Endothelial cell of hepatic sinusoid (primary cell): ENCODE data around the gene PLXNA3.

ENCODE experiments used
- in situ Hi-C: cut with HindIII; loops from 2 replicates; pipeline ENCODE4 v1.10.0; 2017; ENCODE audit warnings: low sequenced_read_pairs

Gene PLXNA3

DNA sequence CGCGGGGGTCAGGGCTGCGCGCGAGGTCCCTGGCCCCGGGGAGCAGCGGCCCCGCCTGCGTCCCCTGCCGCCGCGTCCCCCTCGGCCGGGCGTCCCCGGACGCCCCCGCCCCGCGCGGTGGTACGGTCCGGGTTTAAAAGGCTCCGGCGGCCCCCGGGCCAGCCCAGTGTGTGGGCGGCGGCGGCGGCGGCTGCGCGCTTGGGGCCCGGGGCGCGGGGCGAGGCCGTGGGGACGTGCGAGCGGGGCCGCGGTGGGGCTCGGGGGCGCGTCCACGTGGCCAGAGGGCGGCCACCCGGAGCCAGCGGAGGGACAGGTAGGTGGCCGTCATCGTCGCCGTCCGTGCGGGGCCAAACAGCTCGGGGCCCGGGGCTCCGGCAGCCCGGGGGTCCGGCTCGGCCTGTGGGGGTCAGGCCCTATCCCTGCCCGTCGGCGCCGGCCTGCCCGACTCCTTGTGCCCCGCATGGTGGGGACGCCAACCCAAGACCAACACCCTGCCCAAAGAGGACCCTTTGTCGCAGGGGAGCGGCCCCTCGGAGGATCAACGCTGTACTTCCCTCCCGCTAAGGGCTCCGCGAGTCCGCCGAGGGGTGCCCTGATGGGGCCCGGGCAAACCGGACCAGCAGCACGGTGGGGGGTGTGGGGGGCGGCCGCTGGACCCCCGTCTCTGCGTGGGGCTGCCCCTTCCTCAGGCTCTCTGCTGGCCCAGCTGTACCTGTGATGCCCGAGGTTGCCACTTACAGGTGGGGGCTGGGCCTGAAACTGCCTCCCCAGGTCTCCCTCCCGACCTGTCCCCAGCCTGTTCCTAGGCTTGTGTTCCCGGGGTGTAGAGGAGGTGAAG, at the start of gene PLXNA3:
PLXNA3 (plus strand) TSS at position 166 of the 838 bp plus-strand sequence. CDS start 1,903 bp downstream, outside the sequence.
- in situ Hi-C loops, result no loop called here

DNA sequence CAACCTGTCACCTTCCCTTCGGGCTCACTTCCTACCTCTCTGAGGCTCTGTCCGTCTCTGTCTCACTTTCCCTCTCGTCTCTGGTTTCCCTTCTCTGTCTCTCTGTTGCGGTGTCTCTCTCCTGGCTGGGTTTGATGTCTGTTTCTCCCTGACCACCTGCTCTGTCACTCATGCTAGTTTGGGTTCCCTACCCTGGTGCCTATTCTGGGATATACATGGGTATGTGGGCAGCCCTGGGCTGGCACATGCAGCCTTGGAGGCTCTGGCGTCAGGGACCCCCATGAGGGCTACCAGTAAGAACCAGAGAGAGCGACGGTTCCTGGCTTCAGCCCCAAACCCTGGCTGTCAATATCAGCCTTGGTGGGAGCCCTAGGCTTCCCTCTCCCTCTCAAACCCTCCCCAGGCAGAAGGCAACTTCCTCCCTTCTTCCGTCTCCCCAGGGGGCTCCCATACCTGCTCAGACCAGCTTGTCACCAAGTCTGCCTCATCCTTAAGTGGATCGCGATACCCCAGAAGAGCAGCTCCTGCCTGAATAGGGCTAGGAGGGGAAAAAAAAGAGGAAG, 49.3 kb upstream of the PLXNA3 start:
- in situ Hi-C loops, result no loop called here

DNA sequence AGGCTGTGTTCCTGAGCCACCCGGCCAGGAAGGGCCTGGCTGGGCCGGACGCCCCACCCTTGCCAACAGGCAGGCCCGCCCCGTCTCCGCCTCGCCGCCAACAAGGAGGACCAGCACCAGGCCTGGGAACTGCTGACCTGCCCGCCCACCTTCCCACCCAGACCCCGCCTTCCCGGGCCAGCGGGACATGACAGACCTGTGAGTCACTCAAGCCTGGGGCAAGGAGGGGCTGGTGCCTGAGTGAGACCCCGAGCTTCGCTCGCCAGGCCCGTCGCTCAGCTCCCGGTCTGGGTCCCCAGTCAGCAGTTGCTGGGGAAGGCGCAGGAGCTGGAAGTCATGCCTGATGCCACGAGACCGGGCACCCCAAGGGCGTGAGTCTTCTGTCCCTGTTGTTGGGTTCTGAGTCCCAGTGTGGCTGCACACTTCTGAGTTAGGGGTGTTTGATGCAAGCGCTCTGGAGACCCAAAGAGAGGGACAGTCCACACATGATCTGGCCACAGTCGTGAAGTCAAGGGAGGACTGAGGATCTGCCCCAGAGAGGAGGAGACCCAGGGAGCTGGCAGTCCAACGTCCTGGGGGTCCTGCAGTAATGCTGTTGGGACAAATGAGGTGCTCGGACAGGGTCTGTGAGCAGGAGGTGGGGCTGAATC, 48.7 kb upstream of the PLXNA3 start, which contains the start of gene DNASE1L1:
DNASE1L1 (minus strand) TSS at position 33 of the 650 bp plus-strand sequence. CDS start 3,686 bp downstream, outside the sequence.
- in situ Hi-C loops, result no loop called here

DNA sequence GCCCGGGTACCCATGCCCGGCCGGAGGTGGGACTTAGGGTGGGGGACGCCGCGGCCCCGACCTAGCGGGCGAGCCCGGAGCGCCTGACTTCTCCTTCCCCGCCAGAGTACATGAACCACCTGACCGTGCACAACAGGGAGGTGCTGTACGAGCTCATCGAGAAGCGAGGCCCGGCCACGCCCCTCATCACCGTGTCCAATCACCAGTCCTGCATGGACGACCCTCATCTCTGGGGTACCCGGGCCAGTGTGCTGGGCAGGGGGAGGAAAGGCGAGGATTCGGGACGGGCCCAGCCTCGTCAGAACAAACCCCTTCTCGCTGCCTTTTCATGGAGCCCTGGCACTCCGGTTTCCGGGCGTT, 46.1 kb upstream of the PLXNA3 start:
- in situ Hi-C loops, result no loop called here

- in situ Hi-C loops, result no loop called here
Measured at GRCh38 chrX:154412468-154412867, 45.6 kb upstream of the PLXNA3 start.

DNA sequence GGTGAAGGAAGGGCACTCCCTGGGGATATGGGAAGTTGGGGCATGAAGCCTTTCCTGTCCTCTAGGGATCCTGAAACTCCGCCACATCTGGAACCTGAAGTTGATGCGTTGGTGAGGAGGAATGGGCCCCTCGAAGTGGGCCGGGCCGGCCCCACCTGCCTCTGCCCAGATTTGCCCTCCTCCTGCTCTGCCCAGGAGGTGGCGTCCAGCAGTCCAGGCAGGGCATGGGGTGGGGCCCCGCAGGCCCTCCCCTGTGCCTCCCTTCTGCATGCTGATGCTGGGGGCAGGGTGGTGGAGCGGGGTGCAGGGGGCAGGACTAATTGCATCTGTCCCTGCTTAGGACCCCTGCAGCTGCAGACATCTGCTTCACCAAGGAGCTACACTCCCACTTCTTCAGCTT, 44.9 kb upstream of the PLXNA3 start:
- in situ Hi-C loops, result no loop called here

- in situ Hi-C loops, result no loop called here
Measured at GRCh38 chrX:154417157-154417556, 40.9 kb upstream of the PLXNA3 start.

DNA sequence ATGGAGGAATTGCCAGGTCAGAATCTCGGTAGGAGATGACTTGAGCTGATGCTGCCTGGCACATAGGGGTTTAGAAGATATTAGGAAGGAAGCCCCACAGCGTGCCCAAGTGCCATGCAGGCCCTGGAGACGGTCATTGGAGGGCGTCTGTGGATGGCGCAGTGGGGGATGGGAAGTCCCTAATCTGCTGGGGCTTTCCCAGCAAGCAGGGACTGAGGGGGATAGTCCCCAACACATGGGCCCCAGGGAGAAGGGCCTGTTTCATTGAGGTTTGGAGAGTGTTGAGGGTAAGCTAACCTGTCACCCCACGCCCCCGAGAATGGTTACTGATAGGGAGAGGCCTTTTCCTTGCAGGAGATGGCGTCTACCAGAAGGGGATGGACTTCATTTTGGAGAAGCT, 38.9 kb upstream of the PLXNA3 start:
- in situ Hi-C loops, result no loop called here

DNA sequence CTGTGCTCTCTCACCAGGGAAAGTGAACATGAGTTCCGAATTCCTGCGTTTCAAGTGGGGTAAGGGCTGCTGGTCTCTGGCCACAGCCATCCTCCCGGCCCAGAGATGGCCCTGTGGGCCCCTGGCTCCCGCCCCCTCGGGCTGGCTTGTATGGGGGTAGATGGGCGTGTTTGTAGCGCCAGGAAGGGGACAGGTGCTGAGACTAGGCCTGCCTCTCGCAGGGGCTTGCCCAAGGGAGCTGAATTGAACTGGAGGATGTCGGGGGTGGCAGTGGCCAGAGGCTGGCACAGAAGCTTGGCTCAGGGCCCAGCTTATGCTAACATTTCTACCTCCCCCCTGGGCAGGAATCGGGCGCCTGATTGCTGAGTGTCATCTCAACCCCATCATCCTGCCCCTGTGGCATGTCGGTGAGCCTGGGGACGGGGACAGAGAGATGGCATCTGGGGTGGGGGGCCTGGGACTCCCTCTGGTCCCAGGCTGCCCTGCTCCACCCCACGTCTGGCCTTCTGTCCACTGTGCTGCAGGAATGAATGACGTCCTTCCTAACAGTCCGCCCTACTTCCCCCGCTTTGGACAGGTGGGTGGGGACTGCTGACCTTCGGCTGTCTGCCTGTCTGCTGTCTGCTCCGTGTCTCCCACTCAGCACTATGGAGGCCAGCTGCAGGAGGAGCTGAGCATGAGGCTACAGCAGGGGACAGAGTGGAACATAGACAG, 38.2 kb upstream of the PLXNA3 start:
- in situ Hi-C loops, result loop anchor here (10.0 kb wide), 1 partner anchor 325 kb away; the partner anchor contains the start of gene MECP2

GRCh38 chrX:154420402-154420756, 37.7 kb upstream of the PLXNA3 start:
- in situ Hi-C loops, result loop anchor here (10.0 kb wide), 1 partner anchor 326 kb away; the partner anchor contains the start of gene MECP2

DNA sequence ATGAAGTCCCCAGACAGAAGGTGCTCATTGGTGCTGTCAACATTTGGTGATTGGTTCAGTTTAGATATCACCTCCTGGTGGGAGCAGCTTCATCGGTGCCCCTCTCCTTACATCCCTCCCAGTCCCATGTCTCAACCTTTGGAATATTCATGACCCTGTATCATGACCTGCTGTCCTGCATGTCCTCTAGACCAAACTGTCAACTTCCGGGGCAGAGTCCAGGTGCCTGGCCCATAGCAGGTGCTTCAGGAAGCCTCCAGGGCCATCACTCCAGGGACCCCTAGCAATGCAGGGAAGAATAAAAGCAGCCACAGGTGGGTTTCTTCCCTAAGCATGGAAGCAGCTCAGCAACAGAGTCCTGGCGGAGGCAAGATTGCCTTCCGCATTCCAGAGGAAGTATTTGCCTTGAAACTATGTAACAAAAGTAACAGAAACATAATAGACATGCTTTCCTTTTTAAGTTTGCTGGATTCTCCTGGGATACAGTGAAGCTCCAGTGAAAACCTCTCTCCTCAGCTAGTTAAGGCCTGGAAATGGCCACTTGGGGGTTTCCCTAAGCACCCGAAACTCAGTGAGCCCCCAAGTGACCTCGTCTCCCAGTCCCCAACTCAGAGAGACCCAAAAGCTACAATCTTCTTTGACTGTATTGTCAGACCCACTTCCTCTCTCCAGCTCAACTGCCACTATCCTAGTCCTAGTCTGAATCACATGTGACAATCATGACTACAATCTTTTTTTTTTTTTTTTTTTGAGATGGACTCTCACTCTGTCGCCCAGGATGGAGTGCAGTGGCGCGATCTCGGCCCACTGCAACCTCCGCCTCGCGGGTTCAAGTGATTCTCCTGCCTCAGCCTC, 30.9 kb upstream of the PLXNA3 start:
- in situ Hi-C loops, result loop anchor here (10.0 kb wide), 1 partner anchor 332 kb away; the partner anchor contains the start of gene MECP2

DNA sequence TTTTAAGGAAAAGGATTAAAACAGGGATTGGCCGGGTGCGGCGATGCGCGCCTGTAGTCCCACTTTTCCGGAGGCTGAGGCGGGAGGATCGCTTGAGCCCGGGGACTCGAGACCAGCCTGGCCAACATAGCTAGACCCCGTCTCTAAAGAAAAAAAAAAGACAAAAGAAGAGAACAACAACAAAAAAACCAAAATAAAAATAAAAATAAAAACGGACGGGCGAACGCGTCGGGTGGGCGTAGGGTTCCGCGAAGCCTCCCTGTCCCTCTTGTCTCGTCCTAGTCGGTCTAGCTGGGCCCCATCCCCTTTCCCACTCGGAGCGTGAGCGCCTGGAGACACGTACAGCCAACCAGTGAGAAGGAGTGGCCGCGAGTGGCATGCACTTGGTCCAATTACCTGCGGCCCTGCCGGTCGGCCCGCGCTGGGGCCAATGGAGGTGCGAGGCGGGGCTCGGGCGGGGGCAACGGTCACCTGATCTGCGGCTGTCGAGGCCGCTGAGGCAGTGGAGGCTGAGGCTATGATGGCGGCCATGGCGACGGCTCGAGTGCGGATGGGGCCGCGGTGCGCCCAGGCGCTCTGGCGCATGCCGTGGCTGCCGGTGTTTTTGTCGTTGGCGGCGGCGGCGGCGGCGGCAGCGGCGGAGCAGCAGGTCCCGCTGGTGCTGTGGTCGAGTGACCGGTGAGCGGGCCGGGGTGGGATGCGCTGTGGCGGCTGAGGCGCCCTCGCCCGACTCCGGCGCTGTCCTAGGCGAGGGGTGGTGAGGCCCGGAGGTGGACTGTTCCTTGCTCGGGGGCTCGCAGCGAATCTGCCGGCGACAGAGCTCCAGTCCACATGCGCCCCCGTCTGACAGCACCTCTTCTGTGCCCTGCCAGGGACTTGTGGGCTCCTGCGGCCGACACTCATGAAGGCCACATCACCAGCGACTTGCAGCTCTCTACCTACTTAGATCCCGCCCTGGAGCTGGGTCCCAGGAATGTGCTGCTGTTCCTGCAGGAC, 29.6 kb upstream of the PLXNA3 start, which contains the start of gene ATP6AP1:
ATP6AP1 (plus strand) TSS at position 502 of the 996 bp plus-strand sequence; CDS start at position 518, 16 bp downstream.
- in situ Hi-C loops, result loop anchor here (10.0 kb wide), 1 partner anchor 334 kb away; the partner anchor contains the start of gene MECP2

- in situ Hi-C loops, result loop anchor here (10.0 kb wide), 1 partner anchor 335 kb away; the partner anchor contains the start of gene MECP2
Measured at GRCh38 chrX:154429711-154430110, 28.4 kb upstream of the PLXNA3 start.

- in situ Hi-C loops, result no loop called here
Measured at GRCh38 chrX:154430479-154430878, 27.6 kb upstream of the PLXNA3 start.

DNA sequence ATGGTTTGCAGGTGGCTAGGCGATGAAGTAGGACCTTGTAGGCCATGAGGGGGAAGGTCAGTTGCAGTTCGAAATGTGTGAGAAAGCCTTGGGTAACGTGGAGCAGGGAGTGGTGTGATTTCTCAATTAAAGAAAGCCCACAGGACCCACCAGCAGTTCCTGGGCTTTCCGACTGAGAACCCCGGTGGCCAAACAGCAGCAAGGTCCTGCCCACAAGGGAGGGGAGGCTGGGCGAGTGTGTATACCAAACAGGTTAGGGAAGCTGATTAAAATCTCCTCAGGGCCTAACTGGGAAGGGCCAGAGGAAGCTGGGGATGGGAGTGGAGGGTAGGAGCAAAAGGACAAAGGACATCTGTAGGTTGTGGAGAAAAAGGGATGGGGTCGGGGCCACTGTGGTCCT, 27.2 kb upstream of the PLXNA3 start:
- in situ Hi-C loops, result no loop called here

GRCh38 chrX:154431341-154431740, 26.7 kb upstream of the PLXNA3 start:
- in situ Hi-C loops, result no loop called here

DNA sequence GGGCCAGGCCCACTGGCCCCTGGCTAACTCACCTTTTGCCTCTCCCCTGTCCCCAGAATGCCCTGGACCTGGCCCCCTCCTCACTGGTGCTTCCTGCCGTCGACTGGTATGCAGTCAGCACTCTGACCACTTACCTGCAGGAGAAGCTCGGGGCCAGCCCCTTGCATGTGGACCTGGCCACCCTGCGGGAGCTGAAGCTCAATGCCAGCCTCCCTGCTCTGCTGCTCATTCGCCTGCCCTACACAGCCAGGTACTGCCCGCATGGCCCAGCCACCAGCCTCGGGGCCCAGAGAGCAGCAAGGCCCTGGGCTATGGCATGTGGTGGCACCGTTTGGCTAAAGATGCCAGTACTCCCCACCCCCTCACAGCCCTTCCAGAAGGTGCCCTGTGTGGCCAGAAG, 25.9 kb upstream of the PLXNA3 start:
- in situ Hi-C loops, result no loop called here

GRCh38 chrX:154433605-154434004, 24.5 kb upstream of the PLXNA3 start:
- in situ Hi-C loops, result no loop called here
